ENCODE results near the gene OTOA.

GRCh38 chr16:21646721-21647561, 16.8 kb upstream of the OTOA start:
- TF ChIP-seq CTCF (IDR thresholded peaks at IDR 0.05): no peak
- TF ChIP-seq POLR2A (IDR thresholded peaks at IDR 0.05): no peak
